Endothelial cell of umbilical vein (primary cell): ENCODE measurements around the gene PNRC1. TPM values are rescaled to one million over a fixed set of nuclear protein-coding genes. Genes with fewer than 3 reads are reported as not detected.
"Not testable (repeated sequence)": the region's sequence is repeated elsewhere in the genome, so short reads cannot be mapped to it uniquely, and the experiment has no call there.

Experiments
- BruUV-seq: library from RNA; stranded (reverse); fragments of 400-500 nt; replicated peaks from 2 replicates; lab custom pipeline; 2021; lab: Mats Ljungman, UMichigan
- CTCF ChIA-PET: fragments of 300-600, 350-600 bp; sonication (Branson Sonifier 250); formaldehyde crosslinking; loops from one replicate; lab custom pipeline; 2021; ENCODE audit warnings: antibody characterized with exemption, inconsistent platforms; lab: Charles Lee
- POLR2A ChIA-PET: fragments of 300-600, 350-600 bp; sonication (Branson Sonifier 250); formaldehyde crosslinking; loops from one replicate; lab custom pipeline; 2021; ENCODE audit warnings: antibody characterized with exemption, inconsistent platforms; lab: Charles Lee
- DNase-seq: peaks from one replicate; pipeline ENCODE4 v3.0.0-alpha.2; 2011; ENCODE audit warnings: low read depth, low spot score
- FAIRE-seq: peaks from 2 replicates; lab custom pipeline; 2011; peaks lifted over from hg19 to GRCh38; lab: Jason Lieb, UNC
- H2AFZ ChIP-seq: 2 replicates; pipeline ENCODE4 v1.6.0; 2012; ENCODE audit warnings: low read depth, low read length, control low read depth, inconsistent platforms
- H3K27ac ChIP-seq: 2 replicates; pipeline ENCODE4 v1.5.1; 2011; ENCODE audit warnings: low read depth, mild to moderate bottlenecking, control low read depth, low read length, moderate library complexity; ENCODE audit not compliant: insufficient read depth
- H3K27me3 ChIP-seq, 2 experiments: 2 replicates each; pipeline versions ENCODE4 v1.6.0 to v1.6.1; 2011; ENCODE audit warnings: low read length in 2 of 2, mixed read lengths in 1 of 2; ENCODE audit not compliant: control insufficient read depth in 2 of 2, insufficient read depth in 2 of 2
- H3K36me3 ChIP-seq, 2 experiments: 2 replicates in 1 of 2; 3 replicates in 1 of 2; pipeline ENCODE4 v1.5.1; 2011; ENCODE audit warnings: low read length in 2 of 2, mild to moderate bottlenecking in 1 of 2, moderate library complexity in 1 of 2; ENCODE audit not compliant: control insufficient read depth in 2 of 2, insufficient read depth in 2 of 2; ENCODE audit errors: extremely low read depth in 1 of 2
- H3K4me1 ChIP-seq: 3 replicates; pipeline ENCODE4 v1.5.1; 2011; ENCODE audit warnings: mild to moderate bottlenecking, low read length; ENCODE audit not compliant: control insufficient read depth, insufficient read depth; ENCODE audit errors: extremely low read depth
- H3K4me2 ChIP-seq: 2 replicates; pipeline ENCODE4 v1.6.1; 2011; ENCODE audit warnings: low read length, control low read depth, mixed read lengths; ENCODE audit not compliant: insufficient read depth
- H3K4me3 ChIP-seq, 3 experiments: fragments of 200-600 bp in 1 of 3; sonication (generic), shearing (Covaris generic) in 1 of 3; replicated peaks in 1 of 3; 2 replicates each; pipeline ENCODE4 v1.5.1; 2011 to 2016; ENCODE audit warnings: control low read depth in 3 of 3, low read length in 3 of 3, mild to moderate bottlenecking in 2 of 3, inconsistent platforms in 1 of 3, low read depth in 1 of 3, moderate library complexity in 1 of 3; ENCODE audit not compliant: insufficient read depth in 1 of 3
- H3K79me2 ChIP-seq: 2 replicates; pipeline ENCODE4 v1.6.0; 2012; ENCODE audit warnings: low read length, inconsistent platforms; ENCODE audit not compliant: control insufficient read depth, insufficient read depth
- H3K9ac ChIP-seq: replicated peaks from 2 replicates; pipeline ENCODE3; 2011; ENCODE audit warnings: low read length, control low read depth; ENCODE audit not compliant: insufficient read depth; ENCODE audit errors: extremely low read depth
- H3K9me1 ChIP-seq: replicated peaks from 3 replicates; pipeline ENCODE4 v1.6.0; 2011; ENCODE audit warnings: mild to moderate bottlenecking, low read length; ENCODE audit not compliant: control insufficient read depth, insufficient read depth; ENCODE audit errors: extremely low read depth
- H3K9me3 ChIP-seq: replicated peaks from 2 replicates; pipeline ENCODE4 v1.5.1; 2012; ENCODE audit warnings: low read length, inconsistent platforms; ENCODE audit not compliant: control insufficient read depth, insufficient read depth
- H4K20me1 ChIP-seq: replicated peaks from 2 replicates; pipeline ENCODE3; 2011; ENCODE audit warnings: mild to moderate bottlenecking, low read length; ENCODE audit not compliant: control insufficient read depth, insufficient read depth; ENCODE audit errors: extremely low read depth
- CTCF ChIP-seq, 2 donors: IDR thresholded peaks; 1 replicate in 1 of 2; 2 replicates in 1 of 2; pipeline ENCODE4 v1.5.1; 2011; ENCODE audit warnings: low read length in 2 of 2, mild to moderate bottlenecking in 2 of 2, moderate library complexity in 2 of 2, control low read depth in 1 of 2, inconsistent platforms in 1 of 2, low read depth in 1 of 2; ENCODE audit not compliant: insufficient read depth in 1 of 2; ENCODE audit errors: extremely low read depth in 1 of 2
- EZH2 ChIP-seq: IDR thresholded peaks from 2 replicates; pipeline ENCODE4 v1.6.1; 2012; ENCODE audit warnings: borderline replicate concordance, low read depth, mild to moderate bottlenecking, moderate library complexity, low read length, inconsistent platforms; ENCODE audit not compliant: severe bottlenecking
- FOS ChIP-seq: IDR thresholded peaks from 2 replicates; pipeline ENCODE4 v1.6.1; 2011; ENCODE audit warnings: mild to moderate bottlenecking, low read length, moderate library complexity, borderline replicate concordance; ENCODE audit not compliant: insufficient read depth
- GATA2 ChIP-seq: IDR thresholded peaks from 2 replicates; pipeline ENCODE4 v1.7.0; 2011; ENCODE audit warnings: low read depth, mild to moderate bottlenecking, moderate library complexity, mixed read lengths, low read length; ENCODE audit not compliant: insufficient read length, insufficient read depth
- JUN ChIP-seq: IDR thresholded peaks from 2 replicates; pipeline ENCODE4 v1.6.1; 2011; ENCODE audit warnings: borderline replicate concordance, low read depth; ENCODE audit not compliant: insufficient read length, insufficient read depth
- MAX ChIP-seq: IDR thresholded peaks from 2 replicates; pipeline ENCODE4 v1.6.1; 2011; ENCODE audit not compliant: insufficient read depth, insufficient read length
- MYC ChIP-seq: IDR thresholded peaks from one replicate; pipeline ENCODE4 v1.6.1; 2011; ENCODE audit warnings: mild to moderate bottlenecking, low read depth, low read length
- POLR2A ChIP-seq: IDR thresholded peaks from 2 replicates; pipeline ENCODE4 v1.6.1; 2012; ENCODE audit warnings: low read depth, mild to moderate bottlenecking, control low read depth, low read length
- POLR2AphosphoS5 ChIP-seq: IDR thresholded peaks from 2 replicates; pipeline ENCODE4 v1.6.1; 2012; ENCODE audit warnings: low read depth, mild to moderate bottlenecking, control low read depth, low read length, moderate library complexity; ENCODE audit not compliant: insufficient read depth
- dilution Hi-C: fragments of 300-500 bp; cut with MboI; formaldehyde crosslinking; loops from one replicate; pipeline ENCODE4 v1.15.0; 2019; ENCODE audit warnings: low sequenced_read_pairs; ENCODE audit not compliant: extremely low pct_ligation_motif_present
- intact Hi-C: fragments of 100-400 bp; cut with micrococcal nuclease; formaldehyde crosslinking; loops from one replicate; pipeline ENCODE4 v1.10.0; 2022
- polyA plus RNA-seq, 4 experiments: library from polyadenylated mRNA; depleted of rRNA in 3 of 4; stranded (reverse) in 3 of 4; unstranded in 1 of 4; fragments of >200 nt; gene quantifications; 2 replicates each; pipeline versions ENCODE4 v1.2.1 to v1.2.3, GENCODE V29; 2011 to 2012; ENCODE audit warnings: missing spikeins in 1 of 4
- total RNA-seq: library from RNA; stranded (reverse); gene quantifications from 2 replicates; pipeline ENCODE4 v1.2.3, GENCODE V29; 2021

The PNRC1 gene
- total and polyA plus RNA-seq, 2 donors (not counting 3 experiments of a cell fraction or from before 2014, with no cell fraction given) = 9.6 to 87.9 TPM

- Histone ChIP-seq H2AFZ (no peak overlapping the region), H4K20me1 (no peaks in the 10 kb centered on the region), H3K9me3 (no peaks in the 10 kb centered on the region), H3K36me3 (no peaks in the 10 kb centered on the region), H3K4me1 (no peaks in the 10 kb centered on the region), H3K27ac (no peak overlapping the region), H3K79me2 (no peaks in the 10 kb centered on the region), H3K9ac (no peak overlapping the region), H3K4me2 (no peak overlapping the region), H3K27me3 (peaks cover 1 to 9% of the 10 kb centered on the region in 2 experiments), H3K9me1 (no peaks in the 10 kb centered on the region), H3K4me3 (no peak overlapping the region)
- dilution Hi-C loops = no loop called here
- TF ChIP-seq MAX = no peak
- no peak for TF ChIP-seq JUN
- no peak for TF ChIP-seq MYC
- TF ChIP-seq GATA2 = no peak
- no peak for TF ChIP-seq EZH2
- no peak for TF ChIP-seq CTCF (IDR thresholded peaks at IDR 0.05; ENCODE audit: extremely low read depth in 1 of 2, insufficient read depth in 1 of 2, low read depth in 1 of 2, low read length in 2 of 2)
- TF ChIP-seq POLR2A = no peak
- no peak for TF ChIP-seq POLR2AphosphoS5
- no peak for TF ChIP-seq FOS
- no peak for FAIRE-seq
- intact Hi-C loops = no loop called here
- ChIA-PET POLR2A (no interaction called here), CTCF (no interaction called here)
- no peak for DNase-seq
- BruUV-seq = no TSS peak
Observed at GRCh38 chr6:89063881-89064280, 16.7 kb upstream of the PNRC1 start.

GRCh38 chr6:89064931-89065330 is 15.6 kb upstream of the PNRC1 start:
- intact Hi-C loops, H3K27me3 ChIP-seq, FAIRE-seq, H3K9me3 ChIP-seq, CTCF ChIA-PET, BruUV-seq, dilution Hi-C loops, H3K36me3 ChIP-seq, H3K4me2 ChIP-seq, H3K27ac ChIP-seq, H4K20me1 ChIP-seq, H2AFZ ChIP-seq, H3K79me2 ChIP-seq, DNase-seq, H3K9me1 ChIP-seq, POLR2A ChIA-PET, H3K4me3 ChIP-seq, H3K4me1 ChIP-seq, H3K9ac ChIP-seq: not testable (repeated sequence)

GRCh38 chr6:89066121-89066520 is 14.4 kb upstream of the PNRC1 start:
- H3K36me3 ChIP-seq, H2AFZ ChIP-seq, DNase-seq, H3K9me1 ChIP-seq, H4K20me1 ChIP-seq, H3K4me2 ChIP-seq, H3K9ac ChIP-seq, POLR2A ChIA-PET, H3K9me3 ChIP-seq, H3K4me3 ChIP-seq, H3K27ac ChIP-seq, intact Hi-C loops, dilution Hi-C loops, H3K4me1 ChIP-seq, H3K79me2 ChIP-seq, H3K27me3 ChIP-seq, BruUV-seq, FAIRE-seq: not testable (repeated sequence)
- CTCF ChIA-PET = interaction anchor here (1.4 to 2.2 kb wide), 2 partner anchors 83 to 306 kb away, joined by 3 to 10 read pairs; no protein-coding TSS in a partner anchor
